Keratinocyte (primary cell): ENCODE results near the gene TRIM54.

ENCODE experiments used
- EZH2 ChIP-seq: IDR thresholded peaks from one replicate; pipeline ENCODE4 v1.6.1; 2012; ENCODE audit warnings: inconsistent platforms, mild to moderate bottlenecking, low read length, moderate library complexity
- TF ChIP-seq, protein P1 (sequence below), 3 experiments: IDR thresholded peaks in 1 of 3; conservative IDR thresholded peaks in 1 of 3; optimal IDR thresholded peaks in 1 of 3; 2 replicates in 2 of 3; 3 replicates in 1 of 3; pipeline versions ENCODE3 to v1.5.1; 2011; ENCODE audit warnings: low read length in 3 of 3, mild to moderate bottlenecking in 3 of 3, moderate library complexity in 2 of 3, control low read depth in 1 of 3, inconsistent platforms in 1 of 3; ENCODE audit not compliant: insufficient read depth in 2 of 3; ENCODE audit errors: extremely low read depth in 1 of 3

DNA sequence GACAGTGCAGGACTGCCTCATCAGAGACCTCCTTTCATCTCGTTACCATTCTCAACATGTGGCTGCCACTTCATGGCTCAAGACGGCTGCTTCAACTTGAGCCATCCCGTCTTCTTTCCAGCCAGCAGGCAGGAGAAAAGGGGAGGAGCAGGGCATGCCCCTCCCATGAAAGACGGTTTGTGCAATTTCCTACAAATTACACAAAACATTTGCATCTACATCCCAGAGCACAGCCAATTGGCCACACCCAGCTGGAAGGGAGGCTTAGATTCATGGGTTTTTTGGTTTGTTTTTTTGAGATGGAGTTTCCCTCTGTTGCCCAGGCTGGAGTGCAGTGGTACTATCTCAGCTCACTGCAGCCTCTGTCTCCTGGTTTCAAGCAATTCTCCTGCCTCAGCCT is 14.3 kb downstream of the TRIM54 start:
- no peak for TF ChIP-seq EZH2
- TF ChIP-seq, protein P1, sequence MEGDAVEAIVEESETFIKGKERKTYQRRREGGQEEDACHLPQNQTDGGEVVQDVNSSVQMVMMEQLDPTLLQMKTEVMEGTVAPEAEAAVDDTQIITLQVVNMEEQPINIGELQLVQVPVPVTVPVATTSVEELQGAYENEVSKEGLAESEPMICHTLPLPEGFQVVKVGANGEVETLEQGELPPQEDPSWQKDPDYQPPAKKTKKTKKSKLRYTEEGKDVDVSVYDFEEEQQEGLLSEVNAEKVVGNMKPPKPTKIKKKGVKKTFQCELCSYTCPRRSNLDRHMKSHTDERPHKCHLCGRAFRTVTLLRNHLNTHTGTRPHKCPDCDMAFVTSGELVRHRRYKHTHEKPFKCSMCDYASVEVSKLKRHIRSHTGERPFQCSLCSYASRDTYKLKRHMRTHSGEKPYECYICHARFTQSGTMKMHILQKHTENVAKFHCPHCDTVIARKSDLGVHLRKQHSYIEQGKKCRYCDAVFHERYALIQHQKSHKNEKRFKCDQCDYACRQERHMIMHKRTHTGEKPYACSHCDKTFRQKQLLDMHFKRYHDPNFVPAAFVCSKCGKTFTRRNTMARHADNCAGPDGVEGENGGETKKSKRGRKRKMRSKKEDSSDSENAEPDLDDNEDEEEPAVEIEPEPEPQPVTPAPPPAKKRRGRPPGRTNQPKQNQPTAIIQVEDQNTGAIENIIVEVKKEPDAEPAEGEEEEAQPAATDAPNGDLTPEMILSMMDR (optimal IDR thresholded peaks at IDR 0.05 in 1 of 3, IDR thresholded peaks at IDR 0.05 in 1 of 3, conservative IDR thresholded peaks at IDR 0.05 in 1 of 3; ENCODE audit: extremely low read depth in 1 of 3, insufficient read depth in 2 of 3, low read length in 3 of 3) = no peak
